ENCODE results near the gene PPIL6. TPM values are rescaled to one million over a fixed set of nuclear protein-coding genes. Genes with fewer than 3 reads are reported as not detected.

Gene PPIL6
- total RNA-seq (2014; rRNA removed; shearing (Covaris generic)) (3.5 and 3.7 TPM in 2 replicates), polyA plus RNA-seq (2016; fragmentation: Nextera tagmentation; extraction: Ambion mirVana) (2.8 and 3.5 TPM in 2 replicates)

GRCh38 chr6:109440331-109441068 lies at the start of gene PPIL6, which contains the start of gene SMPD2:
Gene PPIL6 (minus strand): TSS chr6:109440628. CDS start chr6:109440590, 38 bp downstream.
Gene SMPD2 (plus strand): TSS chr6:109440724. CDS start chr6:109441122, 398 bp downstream.
- H3K4me3 ChIP-seq = peak within 1 kb of the TSS; percentile 96
- H3K27me3 ChIP-seq (replicated peaks; ENCODE audit: insufficient read depth) = no peaks in the 10 kb centered on the region
- peak within 1 kb of the TSS; percentile 92 for H3K9ac ChIP-seq
- H3K9me3 ChIP-seq (ENCODE audit: low read depth) = no peaks in the 10 kb centered on the region
- peaks cover 2% of the 10 kb centered on the region; the same call in 1 of the 2 replicates for H3K36me3 ChIP-seq (ENCODE audit: low read depth)
- H3K4me1 ChIP-seq (ENCODE audit: insufficient read depth) = peaks cover 10% of the 10 kb centered on the region; the same call in 1 of the 2 replicates
- H2AFZ ChIP-seq = peak within 1 kb of the TSS; percentile 96
- 1 to 2% methylated on average over 69 to 93 of the region's 102 CpGs for WGBS, 2 experiments (ENCODE audit: low coverage in 1 of 2, low lambda C conversion rate in 2 of 2, missing lambda C conversion rate in 2 of 2)
- H3K9me2 ChIP-seq (ENCODE audit: insufficient read depth) = no peaks in the 10 kb centered on the region
- H3K4me2 ChIP-seq (ENCODE audit: unreplicated experiment) = peak within 1 kb of the TSS; percentile 87
- TF ChIP-seq EZH2 (IDR thresholded peaks at IDR 0.05; ENCODE audit: insufficient read depth, poor library complexity, severe bottlenecking) = no peak
- no peak for TF ChIP-seq EZH2phosphoT487 (IDR thresholded peaks at IDR 0.05; ENCODE audit: insufficient read depth, low read depth)
- H4K20me1 ChIP-seq (ENCODE audit: insufficient read depth) = no peaks in the 10 kb centered on the region
- peak; percentile 95 for DNase-seq
- peak within 1 kb of the TSS; percentile 80 for H3K27ac ChIP-seq
- 0 out of 2 replicates have a peak, but pooled peaks cover 4% of the 10 kb centered on the region for H3F3A ChIP-seq (ENCODE audit: insufficient read depth)
- in situ Hi-C loops (cut with MboI) = no loop called here
- no peaks in the 10 kb centered on the region for H3K79me2 ChIP-seq (ENCODE audit: insufficient read depth)

- Histone ChIP-seq H3K27me3 (replicated peaks; ENCODE audit: insufficient read depth) (no peaks in the 10 kb centered on the region), H3K4me2 (ENCODE audit: unreplicated experiment) (no peak overlapping the region), H3K4me1 (ENCODE audit: insufficient read depth) (no peaks in the 10 kb centered on the region), H3K9ac (no peak overlapping the region), H4K20me1 (ENCODE audit: insufficient read depth) (no peaks in the 10 kb centered on the region), H3K79me2 (ENCODE audit: insufficient read depth) (no peaks in the 10 kb centered on the region), H3K36me3 (ENCODE audit: low read depth) (no peaks in the 10 kb centered on the region), H3K4me3 (no peak overlapping the region), H2AFZ (no peak overlapping the region), H3K27ac (no peak overlapping the region), H3K9me3 (ENCODE audit: low read depth) (no peaks in the 10 kb centered on the region), H3F3A (ENCODE audit: insufficient read depth) (peaks cover 8% of the 10 kb centered on the region), H3K9me2 (ENCODE audit: insufficient read depth) (peaks cover 3% of the 10 kb centered on the region; the same call in 1 of the 2 replicates)
- in situ Hi-C loops (cut with MboI) = no loop called here
- DNase-seq = no peak
- no peak for TF ChIP-seq EZH2 (IDR thresholded peaks at IDR 0.05; ENCODE audit: insufficient read depth, poor library complexity, severe bottlenecking)
Measured at GRCh38 chr6:109488001-109488400, 47.6 kb upstream of the PPIL6 start.

- H3K27ac ChIP-seq = no peak overlapping the region
- peaks cover 8% of the 10 kb centered on the region for H3F3A ChIP-seq (ENCODE audit: insufficient read depth)
- no peak overlapping the region for H3K4me2 ChIP-seq (ENCODE audit: unreplicated experiment)
- 97 to 100% methylated on average over 1 of the region's 1 CpG for WGBS, 2 experiments (ENCODE audit: low coverage in 1 of 2, low lambda C conversion rate in 2 of 2, missing lambda C conversion rate in 2 of 2)
- H3K27me3 ChIP-seq (replicated peaks; ENCODE audit: insufficient read depth) = no peaks in the 10 kb centered on the region
- H3K9me3 ChIP-seq (ENCODE audit: low read depth) = no peaks in the 10 kb centered on the region
- no peaks in the 10 kb centered on the region for H4K20me1 ChIP-seq (ENCODE audit: insufficient read depth)
- in situ Hi-C loops (cut with MboI) = no loop called here
- H3K36me3 ChIP-seq (ENCODE audit: low read depth) = peaks cover 8% of the 10 kb centered on the region; the same call in 1 of the 2 replicates
- H3K9me2 ChIP-seq (ENCODE audit: insufficient read depth) = peaks cover 3% of the 10 kb centered on the region; the same call in 1 of the 2 replicates
- H3K4me1 ChIP-seq (ENCODE audit: insufficient read depth) = peaks cover 7% of the 10 kb centered on the region
- DNase-seq = no peak
- no peak overlapping the region for H3K9ac ChIP-seq
- H2AFZ ChIP-seq = no peak overlapping the region
- TF ChIP-seq EZH2 (IDR thresholded peaks at IDR 0.05; ENCODE audit: insufficient read depth, poor library complexity, severe bottlenecking) (no peak), EZH2phosphoT487 (IDR thresholded peaks at IDR 0.05; ENCODE audit: insufficient read depth, low read depth) (no peak)
- H3K4me3 ChIP-seq = no peak overlapping the region
- H3K79me2 ChIP-seq (ENCODE audit: insufficient read depth) = peaks cover 12% of the 10 kb centered on the region
Measured at GRCh38 chr6:109486068-109486467, 45.6 kb upstream of the PPIL6 start.

GRCh38 chr6:109485266-109485935 lies 45.0 kb upstream of the PPIL6 start:
- H2AFZ ChIP-seq = no peak overlapping the region
- H3F3A ChIP-seq (ENCODE audit: insufficient read depth) = peaks cover 8% of the 10 kb centered on the region
- H3K4me1 ChIP-seq (ENCODE audit: insufficient read depth) = peaks cover 14% of the 10 kb centered on the region
- TF ChIP-seq EZH2phosphoT487 (IDR thresholded peaks at IDR 0.05; ENCODE audit: insufficient read depth, low read depth) = no peak
- no peak for TF ChIP-seq EZH2 (IDR thresholded peaks at IDR 0.05; ENCODE audit: insufficient read depth, poor library complexity, severe bottlenecking)
- H3K79me2 ChIP-seq (ENCODE audit: insufficient read depth) = peaks cover 19% of the 10 kb centered on the region
- H3K9ac ChIP-seq = no peak overlapping the region
- in situ Hi-C loops (cut with MboI) = no loop called here
- WGBS, 2 experiments (ENCODE audit: low coverage in 1 of 2, low lambda C conversion rate in 2 of 2, missing lambda C conversion rate in 2 of 2) = 66 to 70% methylated on average over 3 of the region's 3 CpGs
- no peaks in the 10 kb centered on the region for H3K27me3 ChIP-seq (replicated peaks; ENCODE audit: insufficient read depth)
- no peak overlapping the region for H3K4me2 ChIP-seq (ENCODE audit: unreplicated experiment)
- H3K36me3 ChIP-seq (ENCODE audit: low read depth) = peaks cover 10% of the 10 kb centered on the region; the same call in 1 of the 2 replicates
- no peaks in the 10 kb centered on the region for H3K9me3 ChIP-seq (ENCODE audit: low read depth)
- peaks cover 3% of the 10 kb centered on the region; the same call in 1 of the 2 replicates for H3K9me2 ChIP-seq (ENCODE audit: insufficient read depth)
- no peak overlapping the region for H3K4me3 ChIP-seq
- H4K20me1 ChIP-seq (ENCODE audit: insufficient read depth) = no peaks in the 10 kb centered on the region
- no peak for DNase-seq
- no peak overlapping the region for H3K27ac ChIP-seq
